ENCODE data around the gene FAM107A.

The FAM107A gene

DNA sequence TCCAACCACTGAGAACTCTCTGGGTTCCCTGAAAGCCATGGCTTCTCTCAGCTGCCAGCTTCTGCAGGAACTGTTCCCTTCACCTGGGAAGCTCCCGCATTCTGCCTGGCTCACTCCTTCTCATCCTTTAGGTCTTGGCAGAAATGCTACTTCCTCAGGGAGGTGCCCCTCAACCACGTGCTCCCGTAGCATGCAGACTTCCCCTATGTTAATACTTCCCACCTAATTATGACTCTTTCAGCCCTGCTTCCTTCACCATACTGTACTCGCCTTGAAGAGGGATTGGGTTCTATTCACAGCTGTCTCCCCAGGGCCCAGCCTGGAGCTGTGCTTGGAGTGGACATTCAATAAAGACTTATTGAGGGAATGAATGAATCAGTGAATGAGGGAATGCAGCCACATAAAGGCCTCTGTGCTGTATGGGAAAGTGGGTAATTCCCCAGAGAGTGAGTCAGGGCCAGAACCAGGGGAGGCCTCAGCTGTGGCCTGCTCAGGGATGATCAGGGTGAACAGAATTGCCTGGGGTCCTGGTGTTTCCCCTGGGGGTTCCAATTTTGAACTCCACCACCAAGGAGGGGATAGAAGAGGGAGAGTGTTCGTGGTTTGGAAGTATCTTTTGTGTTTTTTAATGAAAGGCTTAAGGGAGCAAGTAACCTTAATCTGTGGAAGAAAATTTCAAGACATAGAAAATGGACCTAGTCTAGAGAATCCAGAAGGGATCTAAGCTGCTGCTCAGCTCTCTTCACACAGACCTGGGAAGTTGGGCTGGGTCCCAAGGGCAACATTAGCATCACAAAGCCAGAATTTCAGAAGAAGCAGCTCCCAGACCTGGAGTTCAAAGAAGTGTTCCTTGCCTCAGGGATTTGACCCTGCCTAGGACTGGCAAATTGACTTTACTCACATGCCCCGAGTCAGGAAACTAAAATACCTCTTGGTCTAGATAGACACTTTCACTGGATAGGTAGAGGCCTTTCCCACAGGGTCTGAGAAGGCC lies 14.6 kb upstream of the FAM107A start:
- peak; percentile 13 for DNase-seq

DNA sequence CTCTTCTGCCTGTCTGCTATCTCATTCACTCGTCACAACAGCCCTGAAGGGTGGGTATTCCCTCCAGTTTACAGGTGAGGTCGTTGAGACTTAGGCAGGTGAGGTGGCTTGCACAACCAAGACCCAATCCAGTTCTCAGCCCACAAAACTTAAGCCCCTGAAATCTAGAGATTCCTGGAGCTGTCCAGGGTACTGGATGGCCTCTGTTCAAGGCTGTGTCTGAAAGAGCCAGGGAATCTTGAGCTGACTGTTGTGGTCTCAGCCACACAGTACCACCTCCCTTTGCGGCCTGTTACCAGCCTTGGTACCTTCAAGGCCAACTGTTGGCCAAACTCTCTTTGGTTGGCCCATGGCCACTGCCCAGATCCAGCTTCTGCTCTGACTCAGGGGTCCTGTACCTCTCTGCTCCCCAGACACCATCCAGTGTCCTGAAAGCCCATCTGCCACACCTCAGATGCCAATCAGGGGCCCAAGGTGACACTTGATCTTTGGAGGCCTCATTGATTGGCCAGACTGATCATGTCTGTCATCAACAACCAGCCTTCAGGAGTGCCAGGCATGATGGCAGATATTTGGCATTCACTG lies 10.9 kb upstream of the FAM107A start:
- DNase-seq = no peak

DNA sequence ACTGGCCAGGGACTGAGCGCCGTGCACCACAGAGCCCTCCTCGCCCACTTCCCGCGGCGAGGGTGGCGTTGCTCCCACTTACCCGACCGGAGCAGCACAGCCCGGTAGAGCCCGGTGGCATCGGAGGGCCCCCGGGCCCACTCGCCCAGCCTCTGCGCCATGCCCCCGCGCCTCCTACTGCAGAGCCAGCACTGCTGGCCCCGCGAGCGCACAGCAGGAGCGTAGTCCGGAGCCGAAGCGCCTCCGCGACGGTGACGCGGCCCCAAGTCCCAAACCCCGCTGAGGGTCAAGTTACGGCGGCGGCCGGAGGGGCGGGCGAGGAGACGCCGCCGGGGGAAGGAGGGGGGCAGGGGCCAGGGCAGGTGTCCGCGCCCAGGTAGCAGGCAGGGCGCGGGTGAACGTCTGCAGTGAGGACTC lies 9.6 kb upstream of the FAM107A start:
- no peak for DNase-seq

DNA sequence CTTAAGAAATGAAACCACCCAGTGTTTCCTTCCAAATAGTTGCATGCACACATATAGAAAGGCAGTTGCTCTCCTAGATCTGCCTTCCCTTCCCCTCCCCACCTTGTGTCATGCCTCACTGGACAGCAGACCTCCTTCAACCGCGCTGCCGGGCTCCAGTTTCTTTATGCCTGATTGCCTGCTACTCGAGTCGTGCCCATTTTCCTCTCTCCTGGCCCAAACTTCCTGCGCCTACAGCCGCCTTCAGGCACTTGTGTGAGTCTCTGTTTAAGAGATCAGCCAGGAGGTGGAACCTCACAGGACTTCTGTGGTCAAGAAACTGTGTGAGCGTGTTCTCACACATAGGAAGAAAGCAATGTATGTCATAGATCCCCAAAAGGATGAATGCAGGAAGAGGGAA lies 8.8 kb upstream of the FAM107A start:
- no peak for DNase-seq

DNA sequence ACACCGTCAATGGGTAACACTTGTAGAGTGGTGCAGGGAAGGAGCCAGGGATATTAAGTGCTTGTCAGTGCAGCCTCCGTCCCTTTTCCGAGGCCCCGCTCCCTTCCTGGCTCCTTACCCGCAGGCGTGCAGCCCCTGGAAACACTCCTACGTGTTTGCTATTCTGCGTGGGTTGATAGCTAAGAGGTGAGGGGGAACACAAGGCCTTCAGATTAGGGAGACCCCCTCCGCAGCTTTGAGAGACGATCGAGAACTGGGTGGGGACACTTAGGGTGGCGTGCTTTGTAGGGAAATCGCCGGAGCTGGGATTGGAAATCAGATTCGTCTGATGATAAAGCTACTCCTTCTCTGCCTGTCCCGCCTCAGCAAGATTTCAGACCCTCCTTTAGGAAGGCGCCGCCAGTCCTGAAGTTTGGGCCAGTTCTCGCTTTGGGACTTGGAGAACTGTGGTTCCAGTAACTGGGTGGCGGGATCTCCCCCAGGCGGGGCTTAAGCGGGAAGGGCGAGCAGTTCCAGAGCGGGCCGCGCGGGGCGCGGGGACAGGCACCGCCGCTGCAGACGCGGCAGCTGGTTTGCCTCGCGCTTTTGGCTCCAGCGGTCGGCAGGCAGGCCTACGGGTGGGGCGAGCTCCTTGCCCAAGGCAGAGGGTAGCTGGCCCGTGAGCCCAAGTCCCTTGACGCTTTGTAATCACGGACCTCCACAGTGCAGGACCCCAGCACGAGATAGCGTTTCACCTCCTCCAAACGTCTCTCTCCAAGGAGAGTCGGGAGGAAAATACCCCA lies 8.0 kb upstream of the FAM107A start:
- DNase-seq = peak; percentile 85

DNA sequence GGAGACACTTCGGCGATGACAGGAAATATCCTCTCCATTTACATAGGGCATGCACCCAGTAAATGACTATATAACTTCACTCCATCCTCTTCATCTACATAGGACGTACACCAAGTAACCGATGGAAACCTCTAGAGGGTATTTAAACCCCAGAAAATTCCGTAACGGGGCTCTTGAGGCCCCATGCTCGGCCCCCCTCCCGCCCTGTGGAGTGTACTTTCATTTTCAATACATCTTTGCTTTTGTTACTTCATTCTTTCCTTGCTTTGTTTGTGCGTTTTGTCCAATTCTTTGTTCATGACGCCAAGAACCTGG lies 7.5 kb upstream of the FAM107A start:
- no peak for DNase-seq

DNA sequence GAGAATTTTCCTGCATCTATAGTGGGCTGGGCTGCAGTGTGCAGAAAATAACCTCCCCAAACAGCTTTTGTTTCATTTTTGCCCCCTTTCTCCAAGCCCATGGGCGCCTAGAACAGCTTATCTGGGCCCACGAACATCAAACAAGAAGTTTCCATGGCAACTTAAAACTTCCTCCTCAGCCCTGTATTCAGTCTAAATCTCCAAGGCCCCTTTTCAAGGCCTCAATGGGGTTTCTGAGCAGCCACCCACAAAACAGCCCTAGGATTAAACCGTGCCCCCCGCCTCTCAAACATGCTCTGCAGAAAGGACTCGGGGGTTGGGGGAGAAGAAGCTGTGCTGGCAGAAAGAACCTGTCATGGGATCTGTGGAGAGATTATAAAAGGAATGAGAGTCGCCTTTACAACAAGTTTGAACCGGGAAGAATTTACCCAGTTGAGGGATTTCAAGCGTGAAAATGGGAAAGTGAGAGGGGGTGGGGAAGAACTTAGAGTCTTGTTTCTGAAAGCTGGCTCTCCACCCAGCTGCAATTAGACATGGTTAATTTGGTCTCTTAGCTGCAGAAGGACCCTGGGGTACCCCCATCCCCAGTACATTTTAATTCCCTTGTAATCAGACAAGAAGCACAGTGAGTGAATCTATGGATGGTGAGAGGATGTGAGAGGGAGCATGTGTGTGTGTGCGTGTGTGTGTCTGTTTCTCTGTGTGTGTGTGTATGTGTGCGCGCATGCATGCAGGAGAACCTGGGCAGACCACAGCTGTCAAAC lies 4.3 kb upstream of the FAM107A start:
- DNase-seq = no peak

DNA sequence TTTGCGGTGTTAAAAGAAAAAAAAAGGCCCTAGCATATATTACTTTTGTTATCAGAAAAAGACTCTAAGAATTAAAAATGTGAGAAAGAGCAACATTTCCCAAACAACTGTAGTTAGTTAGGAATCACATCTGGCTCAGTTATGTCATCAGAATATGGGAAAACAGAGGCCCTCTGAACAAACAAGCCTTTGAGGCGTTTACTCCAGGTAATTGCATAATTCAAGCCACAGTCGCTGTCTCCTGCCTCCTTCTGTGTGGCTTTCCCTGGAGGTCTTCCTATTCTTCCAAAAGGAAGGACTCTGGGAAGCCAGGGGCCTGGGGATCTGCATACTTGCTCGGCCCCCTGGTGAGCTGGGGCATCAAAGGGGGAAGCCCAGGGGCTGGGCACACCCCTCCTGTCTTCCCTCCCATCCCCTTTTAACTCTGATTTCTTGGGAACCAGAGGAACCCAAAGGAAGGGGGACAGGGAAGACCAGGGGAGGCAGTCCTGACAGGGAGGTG lies 3.7 kb upstream of the FAM107A start:
- DNase-seq = no peak

DNA sequence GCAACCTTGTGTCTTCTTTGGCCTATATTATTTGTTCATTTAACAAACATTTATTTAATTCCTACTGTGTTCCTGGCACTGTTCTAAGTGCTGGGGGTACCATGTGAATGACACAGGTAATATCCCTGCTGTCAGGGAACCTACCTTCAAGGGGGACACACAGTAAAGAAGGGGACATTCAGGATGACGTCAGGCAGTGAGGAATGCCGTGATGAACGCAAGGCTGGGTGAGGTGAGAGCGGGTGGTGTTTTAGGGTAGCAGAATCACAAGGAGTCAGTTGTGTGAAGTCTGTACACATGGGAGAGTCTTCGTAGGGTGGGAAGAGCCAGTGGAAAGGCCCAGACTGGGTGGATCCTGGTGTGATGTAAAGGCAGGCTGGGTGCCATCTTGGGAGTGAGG lies 1.7 kb upstream of the FAM107A start:
- DNase-seq = no peak

DNA sequence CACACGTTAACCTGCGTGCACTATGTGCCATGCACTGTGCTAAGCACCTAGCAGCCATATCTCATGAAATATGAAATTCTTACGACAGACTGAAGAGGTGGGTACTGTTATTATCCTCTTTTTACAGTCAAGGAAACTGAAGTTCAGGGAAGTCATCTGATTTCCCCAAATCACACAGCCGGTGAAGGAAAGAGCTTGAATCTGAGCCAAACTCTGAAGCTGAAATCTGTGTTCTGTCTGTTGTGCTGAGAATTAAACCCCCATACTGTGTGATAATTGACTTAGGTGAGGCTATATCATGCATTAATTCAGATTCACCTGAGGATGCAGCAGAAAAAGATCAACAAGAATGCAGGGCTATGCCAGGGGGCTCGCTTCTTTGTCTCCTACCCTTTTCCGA lies 475 bp downstream of the FAM107A start:
- no peak for DNase-seq

DNA sequence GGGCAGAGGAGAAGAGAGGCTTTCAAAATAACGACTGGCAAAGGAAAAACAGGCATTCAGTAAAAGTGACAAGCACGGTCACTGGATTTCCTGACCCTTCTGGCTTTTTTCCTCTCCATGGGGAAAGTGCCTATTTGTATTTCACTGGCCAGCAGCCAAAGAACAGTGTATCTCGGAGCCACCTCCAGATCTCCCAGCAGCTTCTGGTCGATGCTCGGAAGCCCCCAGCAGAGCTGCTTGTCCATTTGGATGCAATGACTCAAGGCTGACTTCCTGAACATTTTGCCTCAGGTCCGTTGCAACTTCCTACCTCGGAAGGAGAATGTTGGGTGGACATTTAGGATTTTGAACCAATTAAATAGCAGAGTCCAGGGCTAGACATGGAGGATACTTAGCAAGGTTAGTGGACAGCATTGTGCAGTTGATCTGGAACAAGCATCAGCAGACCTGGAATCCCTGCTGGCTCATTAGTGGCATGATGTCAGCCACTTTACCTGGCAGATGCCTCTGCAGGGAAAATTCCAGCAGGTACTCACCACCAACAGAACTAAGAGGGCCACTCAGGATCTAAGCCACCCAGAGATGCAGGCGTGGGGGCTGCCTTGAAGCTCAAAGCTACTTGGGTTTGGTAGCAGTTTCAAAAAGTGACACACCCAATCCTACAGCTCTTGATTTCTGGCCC lies 1.1 kb downstream of the FAM107A start:
- no peak for DNase-seq

DNA sequence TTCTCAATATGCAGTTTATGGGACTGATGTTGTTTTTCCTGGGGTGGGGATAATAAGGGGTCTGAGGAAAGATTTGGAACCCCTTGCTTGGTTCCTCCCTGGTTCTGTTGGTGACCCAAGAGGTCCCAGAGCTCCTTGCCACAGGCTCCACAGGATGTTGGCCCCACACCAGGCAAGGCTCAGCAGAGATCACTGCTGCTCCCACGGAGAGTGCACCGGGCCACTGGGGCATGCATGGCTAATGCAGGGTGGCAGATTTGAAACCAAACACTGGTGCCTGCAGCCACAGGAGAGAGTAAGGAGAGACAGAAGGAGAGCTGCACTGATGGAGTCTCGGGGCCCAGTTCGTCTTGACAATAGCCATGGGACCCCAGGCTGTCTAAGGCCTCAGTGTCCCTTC lies 2.5 kb downstream of the FAM107A start:
- no peak for DNase-seq

DNA sequence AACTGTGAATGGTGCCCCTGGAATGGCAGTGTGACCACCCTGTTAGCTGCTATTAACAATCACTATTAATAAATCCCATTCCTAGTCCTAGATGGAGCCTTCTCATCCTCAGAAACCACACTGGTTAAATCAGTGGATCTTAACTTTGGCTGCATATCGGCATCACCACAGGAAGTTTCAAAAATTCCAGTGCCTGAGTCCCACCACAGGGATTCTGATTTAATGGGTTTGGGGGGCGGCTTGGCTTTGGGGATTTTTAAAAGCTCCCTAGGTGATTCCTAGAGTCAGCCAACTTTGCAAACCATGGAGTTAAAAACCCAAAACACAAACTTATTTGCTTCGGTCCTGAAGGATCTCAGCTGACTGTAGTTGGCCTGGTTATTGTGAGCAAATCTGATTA lies 3.1 kb downstream of the FAM107A start:
- no peak for DNase-seq

DNA sequence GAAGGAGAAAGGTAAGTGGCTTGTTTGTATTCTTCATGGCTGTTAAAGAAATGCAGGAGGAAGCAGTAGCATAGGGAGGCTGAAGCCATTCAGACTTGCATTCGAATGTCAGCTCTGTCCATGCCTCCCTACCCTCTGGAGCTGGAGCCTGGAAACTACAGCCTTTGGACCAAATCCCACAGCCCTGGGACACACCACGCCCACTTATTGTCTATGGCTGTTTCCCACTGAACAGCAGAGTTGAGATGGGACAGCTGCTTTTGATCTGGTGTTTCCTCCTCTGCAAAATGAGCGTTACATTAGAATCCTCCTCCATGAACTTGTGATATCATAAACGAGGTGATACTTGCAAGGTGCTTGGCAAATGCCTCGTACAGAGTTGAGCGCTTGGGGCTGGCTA lies 3.6 kb downstream of the FAM107A start:
- no peak for DNase-seq

DNA sequence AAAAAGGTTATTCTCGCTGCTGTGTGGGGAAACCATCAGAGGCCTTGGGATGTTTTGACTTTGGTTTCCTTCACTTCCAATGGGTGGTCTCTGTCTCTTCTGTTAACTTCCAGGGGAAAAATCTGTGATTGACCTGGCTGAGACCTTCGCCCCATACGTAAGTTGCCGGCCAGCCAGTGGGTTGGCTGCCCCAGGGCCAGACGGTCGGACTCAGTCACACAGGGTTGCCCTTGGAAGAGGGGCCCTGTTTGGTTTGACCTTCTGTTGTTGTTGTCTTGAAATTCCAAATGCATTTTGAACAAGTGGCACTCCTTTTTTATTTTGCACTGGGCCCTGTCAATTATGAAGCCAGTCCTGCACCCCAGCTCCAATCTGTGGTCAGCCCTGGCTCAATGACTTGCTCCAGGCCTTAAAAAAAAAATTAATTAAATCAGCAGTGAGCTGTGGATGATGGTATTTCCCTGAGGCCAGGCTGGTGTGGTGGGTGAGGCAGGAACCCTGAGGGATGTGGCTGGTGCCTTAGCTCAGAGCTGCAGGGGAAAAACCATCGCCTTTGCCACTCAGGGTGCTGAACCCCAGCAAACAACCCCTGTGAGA lies 4.5 kb downstream of the FAM107A start:
- no peak for DNase-seq

DNA sequence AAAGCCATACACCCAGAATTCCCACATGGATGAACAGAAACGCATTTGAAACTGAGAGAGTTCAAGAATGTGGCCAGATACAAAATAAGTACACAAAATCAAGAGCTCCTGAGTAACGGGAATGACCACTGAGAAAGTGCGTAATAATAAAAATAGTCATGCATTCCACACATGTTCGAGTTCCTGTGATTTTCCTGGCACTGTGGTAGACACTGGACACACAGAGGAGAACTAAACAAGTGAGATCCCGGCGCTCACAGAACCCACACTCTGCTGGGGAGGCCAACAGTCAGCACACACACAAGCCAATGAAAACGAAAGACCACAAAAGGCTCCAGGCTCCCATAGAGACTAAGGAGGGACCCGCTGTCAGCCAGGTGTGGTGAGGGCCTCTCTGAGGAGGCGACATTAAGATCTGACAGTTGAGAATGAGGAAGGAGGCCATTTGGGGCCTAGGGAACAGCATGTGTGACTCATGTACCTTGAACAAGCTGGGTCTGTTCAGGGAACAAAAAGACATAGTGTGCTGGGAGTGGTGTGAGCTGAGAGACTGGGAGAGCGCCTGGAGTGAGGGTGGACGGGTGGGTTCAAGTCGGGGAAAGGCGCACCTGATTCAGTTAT lies 5.1 kb downstream of the FAM107A start:
- DNase-seq = no peak

DNA sequence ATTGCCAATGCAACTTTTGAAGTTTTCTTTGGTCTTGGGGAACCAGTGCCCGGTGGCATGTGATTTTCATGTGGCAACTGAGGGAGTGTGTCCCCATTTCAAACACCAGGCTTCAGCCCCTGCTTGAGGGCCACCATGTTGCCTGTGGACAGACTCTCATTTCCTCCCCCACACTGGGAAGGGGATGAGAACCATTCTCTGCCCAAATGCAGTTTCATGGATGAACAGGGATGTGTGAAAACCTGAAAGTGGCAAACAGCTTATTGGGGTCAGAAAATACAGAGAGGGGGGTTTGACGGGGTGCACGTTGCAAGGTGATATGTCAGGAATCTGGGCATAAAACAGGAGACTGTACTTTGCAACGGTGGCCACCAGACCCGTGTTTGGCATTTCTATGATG lies 6.3 kb downstream of the FAM107A start:
- no peak for DNase-seq

DNA sequence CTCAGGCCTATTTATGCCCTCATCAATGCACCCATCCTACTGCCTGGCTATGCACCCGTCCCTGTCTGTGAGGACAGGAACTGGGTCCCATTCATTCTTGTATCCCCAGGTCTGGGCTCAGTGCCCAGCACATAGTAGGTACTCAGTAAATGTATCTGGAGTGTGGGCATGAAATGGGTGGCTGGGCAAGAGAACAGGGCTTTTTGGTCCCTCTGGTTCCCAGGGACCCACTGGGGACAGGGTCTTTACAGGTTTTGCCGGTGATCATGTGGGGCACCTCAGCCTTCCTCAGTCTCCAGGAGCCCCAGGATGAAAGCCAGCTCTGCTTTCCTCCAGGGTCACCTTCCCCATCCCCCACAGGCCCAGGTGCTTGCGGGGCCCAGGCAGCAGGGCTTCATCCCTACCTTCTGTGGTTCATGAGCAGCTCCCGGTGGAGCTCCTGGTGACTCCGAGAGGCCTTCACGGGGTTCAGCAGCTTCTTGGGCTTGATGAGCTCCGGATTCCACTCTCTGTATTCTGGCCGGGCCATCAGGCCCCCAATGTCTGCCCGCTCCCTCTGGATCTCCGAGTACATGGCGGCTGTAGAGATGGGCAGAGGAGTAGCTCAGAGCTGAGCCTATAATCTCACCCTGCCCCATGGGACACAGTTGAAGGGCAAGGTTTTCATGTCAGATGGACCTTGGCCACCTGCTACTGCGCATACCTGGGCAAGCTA lies 7.7 kb downstream of the FAM107A start:
- no peak for DNase-seq

DNA sequence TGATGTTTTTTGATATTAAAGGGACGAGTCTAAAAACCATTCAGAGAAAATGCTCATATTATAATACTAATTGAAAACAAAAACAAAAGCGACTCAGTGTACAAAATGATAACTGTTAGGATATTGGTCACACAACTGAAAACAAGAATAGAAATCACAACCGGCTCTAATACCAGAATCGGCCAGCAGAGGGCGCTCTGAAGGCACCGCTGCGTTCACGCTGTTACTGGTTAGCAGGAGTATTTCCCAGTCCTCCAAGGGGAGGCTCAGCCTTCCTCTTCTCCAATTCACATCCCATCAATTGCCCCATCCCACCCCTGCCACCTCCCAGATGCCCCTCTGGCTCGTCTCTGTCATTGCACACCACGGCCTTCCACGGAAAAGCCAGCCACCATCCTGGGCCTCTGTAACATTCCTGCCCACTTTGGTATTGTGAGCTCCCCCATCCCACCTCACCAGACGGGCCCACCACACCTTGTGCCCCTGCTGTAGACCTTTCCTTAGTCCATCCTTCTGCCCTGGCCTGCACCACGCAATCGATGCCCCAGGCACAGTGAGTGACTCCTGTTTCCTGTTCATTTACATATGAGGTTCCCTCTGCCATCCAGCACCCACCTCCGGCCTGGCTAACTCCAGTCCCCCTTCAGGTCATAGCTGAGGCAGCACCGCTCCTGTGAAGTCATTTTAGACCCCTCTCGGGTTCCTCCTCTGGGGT lies 8.5 kb downstream of the FAM107A start:
- peak; percentile 82 for DNase-seq

DNA sequence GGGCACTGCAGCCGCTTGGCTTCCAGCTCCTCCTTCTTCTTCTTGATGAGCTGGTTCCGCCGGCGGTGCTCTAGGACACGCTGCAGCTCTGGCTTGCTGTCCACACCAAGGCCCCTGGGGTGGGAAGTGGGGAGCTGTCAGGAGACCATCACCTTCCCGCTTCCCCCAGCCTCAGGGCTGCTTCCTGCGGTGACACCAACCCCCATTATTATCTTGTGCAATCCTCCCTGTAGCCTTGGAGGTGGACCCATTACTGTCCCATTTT lies 10.0 kb downstream of the FAM107A start:
- DNase-seq = no peak
